Measurements from ENCODE around the gene HK1.

Gene HK1

DNA sequence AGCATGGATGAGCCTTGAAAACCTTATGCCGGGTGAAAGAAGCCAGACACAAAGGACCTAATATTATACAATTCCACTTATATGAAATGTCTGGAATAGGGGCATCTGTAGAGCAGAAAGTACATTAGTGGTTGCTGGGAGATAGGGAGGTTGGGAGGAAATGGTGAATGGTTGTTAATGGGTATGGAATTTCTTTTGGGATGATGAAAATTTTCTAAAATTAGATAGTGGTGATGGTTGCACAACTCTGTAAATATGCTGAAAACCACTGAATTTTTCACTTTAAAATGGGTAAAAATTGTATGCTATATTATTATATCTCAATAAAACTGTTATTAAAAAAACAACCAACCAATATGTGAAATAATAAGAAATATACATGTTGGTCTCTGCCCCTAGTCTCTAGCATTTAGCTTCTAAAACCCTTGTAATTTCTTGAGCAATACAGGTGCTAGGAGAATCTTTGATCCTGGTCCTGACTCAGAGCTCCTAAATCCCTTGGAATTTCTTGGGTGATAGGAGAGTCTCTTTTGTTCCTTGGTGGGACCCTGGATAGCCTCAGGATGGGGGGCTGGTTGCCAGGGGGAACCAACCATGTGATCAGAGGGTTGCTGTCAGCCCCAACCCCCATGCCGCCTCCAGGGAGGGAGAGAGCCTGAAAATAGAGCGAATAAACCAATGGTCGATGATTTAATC lies 74.4 kb downstream of the HK1 start:
- H2BK120ac ChIP-seq (ENCODE audit: low read depth, low read length), result no peak overlapping the region
- no peak overlapping the region for H3K9ac ChIP-seq (ENCODE audit: low read length)
- peaks cover 60% of the 10 kb centered on the region for H3K79me2 ChIP-seq (ENCODE audit: control insufficient read depth, insufficient read depth, low read length)
- no peak overlapping the region for H2AK5ac ChIP-seq (ENCODE audit: low read length)
- peak; percentile 47 for DNase-seq
- H3K27me3 ChIP-seq (ENCODE audit: insufficient read depth, low read length, poor library complexity), result no peaks in the 10 kb centered on the region
- WGBS (ENCODE audit: extremely low coverage, insufficient coverage, low lambda C conversion rate), result no CpG with 5 or more reads among the region's 4 CpGs
- H3K36me3 ChIP-seq (ENCODE audit: control insufficient read depth, insufficient read depth, low read length), result no peaks in the 10 kb centered on the region
- H4K8ac ChIP-seq (ENCODE audit: low read depth, low read length), result no peak overlapping the region
- H3K27ac ChIP-seq (ENCODE audit: low read depth, low read length), result no peak overlapping the region
- H3K4me2 ChIP-seq (ENCODE audit: low read length), result no peak overlapping the region
- peaks cover 21% of the 10 kb centered on the region for H3K79me1 ChIP-seq (ENCODE audit: low read length)
- no peak overlapping the region for H2BK15ac ChIP-seq (replicated peaks; ENCODE audit: low read depth)
- no peak overlapping the region for H3K4me3 ChIP-seq (ENCODE audit: low read length)
- H4K5ac ChIP-seq (ENCODE audit: low read length), result no peak overlapping the region
- H3K4ac ChIP-seq (ENCODE audit: low read depth, low read length), result no peak overlapping the region
- H3K4me1 ChIP-seq (ENCODE audit: control insufficient read depth, low read depth, low read length), result no peaks in the 10 kb centered on the region
- H3K56ac ChIP-seq (ENCODE audit: low read length), result no peak overlapping the region
- no peak overlapping the region for H2BK5ac ChIP-seq (ENCODE audit: low read length)
- H3K23ac ChIP-seq (ENCODE audit: low read length), result no peak overlapping the region
- no peak overlapping the region for H3K18ac ChIP-seq (ENCODE audit: low read length)

DNA sequence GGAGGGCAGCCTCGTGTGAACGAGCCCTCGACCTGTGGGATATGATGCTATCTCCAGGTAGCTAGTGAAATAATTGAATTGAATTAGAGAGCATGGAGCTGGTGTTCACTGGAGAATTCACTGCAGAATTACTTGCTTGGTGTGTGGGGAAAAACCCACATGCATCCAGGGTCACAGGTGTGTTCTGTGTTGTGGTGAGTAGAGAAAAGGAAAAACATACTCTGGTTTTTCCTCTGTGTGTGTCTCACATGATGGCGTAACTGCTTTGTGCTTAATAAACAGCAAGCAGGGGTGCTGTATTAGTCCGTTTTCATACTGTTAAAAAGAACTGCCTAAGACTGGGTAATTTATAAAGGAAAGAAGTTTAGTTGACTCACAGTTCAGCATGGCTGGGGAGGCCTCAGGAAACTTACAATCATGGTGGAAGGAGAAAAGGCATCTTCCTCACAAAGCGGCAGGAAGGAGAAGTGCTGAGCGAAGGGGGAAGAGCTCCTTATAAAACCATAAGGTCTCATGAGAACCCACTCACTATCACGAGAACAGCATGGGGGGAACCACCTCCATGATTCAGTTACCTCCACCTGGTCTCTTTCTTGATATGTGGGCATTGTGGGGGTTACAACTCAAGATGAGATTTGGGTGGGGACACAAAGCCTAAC lies 75.8 kb downstream of the HK1 start:
- H3K4me1 ChIP-seq (ENCODE audit: control insufficient read depth, low read depth, low read length), result no peaks in the 10 kb centered on the region
- H3K4ac ChIP-seq (ENCODE audit: low read depth, low read length), result no peak overlapping the region
- no peak overlapping the region for H3K56ac ChIP-seq (ENCODE audit: low read length)

DNA sequence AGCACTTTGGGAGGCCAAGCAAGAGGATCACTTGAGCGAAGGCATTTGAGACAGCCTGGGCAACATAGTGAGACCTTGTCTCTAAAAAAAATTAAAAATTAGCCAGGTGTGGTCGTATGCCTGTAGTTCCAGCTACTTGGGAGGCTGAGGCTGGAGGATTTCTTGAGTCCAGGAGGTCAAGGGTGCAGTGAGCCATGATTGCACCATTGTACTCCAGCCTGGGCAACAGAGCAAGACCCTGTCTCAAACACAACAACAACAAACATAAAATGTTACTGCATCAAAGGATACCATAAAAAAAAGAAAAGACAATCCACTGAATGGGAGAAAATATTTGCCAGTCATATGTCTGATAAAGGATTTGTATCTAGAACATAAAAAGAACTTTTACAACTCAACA lies 77.9 kb downstream of the HK1 start:
- no CpG with 5 or more reads among the region's 2 CpGs for WGBS (ENCODE audit: extremely low coverage, insufficient coverage, low lambda C conversion rate)
- no peak overlapping the region for H3K4ac ChIP-seq (ENCODE audit: low read depth, low read length)
- no peak overlapping the region for H4K5ac ChIP-seq (ENCODE audit: low read length)
- peaks cover 32% of the 10 kb centered on the region for H3K79me1 ChIP-seq (ENCODE audit: low read length)
- no peak overlapping the region for H3K9ac ChIP-seq (ENCODE audit: low read length)
- no peak overlapping the region for H3K23ac ChIP-seq (ENCODE audit: low read length)
- H2BK5ac ChIP-seq (ENCODE audit: low read length), result no peak overlapping the region
- H2BK120ac ChIP-seq (ENCODE audit: low read depth, low read length), result no peak overlapping the region
- H3K79me2 ChIP-seq (ENCODE audit: control insufficient read depth, insufficient read depth, low read length), result peaks cover 64% of the 10 kb centered on the region
- H2BK15ac ChIP-seq (replicated peaks; ENCODE audit: low read depth), result no peak overlapping the region
- no peak overlapping the region for H3K27ac ChIP-seq (ENCODE audit: low read depth, low read length)
- no peak overlapping the region for H3K18ac ChIP-seq (ENCODE audit: low read length)
- H3K56ac ChIP-seq (ENCODE audit: low read length), result no peak overlapping the region
- no peak for DNase-seq
- no peaks in the 10 kb centered on the region for H3K4me1 ChIP-seq (ENCODE audit: control insufficient read depth, low read depth, low read length)
- no peak overlapping the region for H4K8ac ChIP-seq (ENCODE audit: low read depth, low read length)
- no peak overlapping the region for H2AK5ac ChIP-seq (ENCODE audit: low read length)
- no peaks in the 10 kb centered on the region for H3K27me3 ChIP-seq (ENCODE audit: insufficient read depth, low read length, poor library complexity)
- no peak overlapping the region for H3K4me2 ChIP-seq (ENCODE audit: low read length)
- peaks cover 2% of the 10 kb centered on the region for H3K36me3 ChIP-seq (ENCODE audit: control insufficient read depth, insufficient read depth, low read length)
- H3K4me3 ChIP-seq (ENCODE audit: low read length), result no peak overlapping the region

More for the DNA sequence above, 75.8 kb downstream of the HK1 start:
- H3K27ac ChIP-seq (ENCODE audit: low read depth, low read length), result no peak overlapping the region
- no peak overlapping the region for H4K8ac ChIP-seq (ENCODE audit: low read depth, low read length)
- H3K79me2 ChIP-seq (ENCODE audit: control insufficient read depth, insufficient read depth, low read length), result peaks cover 56% of the 10 kb centered on the region
- no peaks in the 10 kb centered on the region for H3K27me3 ChIP-seq (ENCODE audit: insufficient read depth, low read length, poor library complexity)
- H3K18ac ChIP-seq (ENCODE audit: low read length), result no peak overlapping the region
- DNase-seq, result no peak
- no CpG with 5 or more reads among the region's 8 CpGs for WGBS (ENCODE audit: extremely low coverage, insufficient coverage, low lambda C conversion rate)
- no peak overlapping the region for H4K5ac ChIP-seq (ENCODE audit: low read length)
- H3K36me3 ChIP-seq (ENCODE audit: control insufficient read depth, insufficient read depth, low read length), result no peaks in the 10 kb centered on the region
- H2BK15ac ChIP-seq (replicated peaks; ENCODE audit: low read depth), result no peak overlapping the region
- no peak overlapping the region for H2BK5ac ChIP-seq (ENCODE audit: low read length)
- no peak overlapping the region for H2AK5ac ChIP-seq (ENCODE audit: low read length)
- H3K23ac ChIP-seq (ENCODE audit: low read length), result no peak overlapping the region
- H3K4me2 ChIP-seq (ENCODE audit: low read length), result no peak overlapping the region
- H3K4me3 ChIP-seq (ENCODE audit: low read length), result no peak overlapping the region
- H3K79me1 ChIP-seq (ENCODE audit: low read length), result peaks cover 22% of the 10 kb centered on the region
- no peak overlapping the region for H2BK120ac ChIP-seq (ENCODE audit: low read depth, low read length)
- H3K9ac ChIP-seq (ENCODE audit: low read length), result no peak overlapping the region

DNA sequence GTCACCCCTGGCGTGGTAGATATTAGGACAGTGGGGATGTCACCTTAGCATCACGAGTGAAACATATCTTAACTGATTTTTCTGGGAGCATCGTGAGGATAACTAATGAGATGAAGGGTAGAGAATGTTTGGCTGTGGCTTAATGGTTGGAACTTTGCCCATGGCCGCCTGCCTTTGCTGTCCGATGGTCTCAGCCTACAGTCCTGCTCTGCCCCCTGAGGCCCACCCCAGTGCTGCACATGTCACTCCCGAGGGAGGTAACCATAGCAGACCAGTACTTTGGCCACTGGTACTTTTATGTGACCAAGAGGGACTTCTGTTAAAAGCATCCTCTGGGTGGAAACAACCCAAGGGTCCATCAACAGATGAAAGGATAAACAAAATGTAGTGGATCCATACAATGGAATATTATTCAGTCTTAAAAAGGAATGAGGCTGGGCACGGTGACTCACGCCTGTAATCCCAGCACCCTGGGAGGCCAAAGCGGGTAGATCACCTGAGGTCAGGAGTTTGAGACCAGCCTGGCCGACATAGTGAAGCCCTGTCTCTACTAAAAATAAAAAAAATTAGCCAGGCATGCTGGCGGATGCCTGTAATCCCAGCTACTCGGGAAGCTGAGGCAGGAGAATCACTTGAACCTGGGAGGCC lies 80.0 kb downstream of the HK1 start:
- H3K79me2 ChIP-seq (ENCODE audit: control insufficient read depth, insufficient read depth, low read length), result peaks cover 60% of the 10 kb centered on the region
- no CpG with 5 or more reads among the region's 12 CpGs for WGBS (ENCODE audit: extremely low coverage, insufficient coverage, low lambda C conversion rate)
- peaks cover 3% of the 10 kb centered on the region for H3K36me3 ChIP-seq (ENCODE audit: control insufficient read depth, insufficient read depth, low read length)

DNA sequence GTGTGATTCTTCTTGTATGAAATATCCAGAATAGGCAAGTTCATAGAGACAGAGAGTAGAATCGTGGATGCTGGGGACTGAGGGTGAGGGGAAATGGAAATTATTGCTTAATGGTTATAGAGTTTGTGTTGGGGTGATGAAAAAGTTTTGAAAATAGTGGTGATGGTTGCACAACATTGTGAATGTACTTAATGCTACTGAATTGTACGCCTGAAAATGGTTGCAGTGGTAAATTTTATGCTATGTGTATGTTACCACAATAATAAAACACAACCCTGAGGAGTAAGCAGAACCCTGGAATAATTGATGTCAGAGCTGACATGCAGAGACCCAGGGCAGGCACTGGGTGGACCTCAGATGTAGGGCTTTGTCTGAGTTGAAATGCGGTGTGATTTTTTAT lies 80.9 kb downstream of the HK1 start:
- Histone ChIP-seq H2BK120ac (ENCODE audit: low read depth, low read length) (no peak overlapping the region), H3K79me2 (ENCODE audit: control insufficient read depth, insufficient read depth, low read length) (peaks cover 58% of the 10 kb centered on the region), H3K56ac (ENCODE audit: low read length) (peak overlapping the region; percentile 17), H3K4me2 (ENCODE audit: low read length) (no peak overlapping the region), H3K4me3 (ENCODE audit: low read length) (no peak overlapping the region), H3K4ac (ENCODE audit: low read depth, low read length) (no peak overlapping the region), H3K79me1 (ENCODE audit: low read length) (peaks cover 31% of the 10 kb centered on the region), H3K27ac (ENCODE audit: low read depth, low read length) (no peak overlapping the region), H3K9ac (ENCODE audit: low read length) (no peak overlapping the region), H3K18ac (ENCODE audit: low read length) (no peak overlapping the region), H4K5ac (ENCODE audit: low read length) (no peak overlapping the region), H3K23ac (ENCODE audit: low read length) (no peak overlapping the region), H4K8ac (ENCODE audit: low read depth, low read length) (no peak overlapping the region), H2BK15ac (replicated peaks; ENCODE audit: low read depth) (no peak overlapping the region), H3K4me1 (ENCODE audit: control insufficient read depth, low read depth, low read length) (no peaks in the 10 kb centered on the region), H2AK5ac (ENCODE audit: low read length) (no peak overlapping the region), H3K27me3 (ENCODE audit: insufficient read depth, low read length, poor library complexity) (no peaks in the 10 kb centered on the region), H2BK5ac (ENCODE audit: low read length) (no peak overlapping the region), H3K36me3 (ENCODE audit: control insufficient read depth, insufficient read depth, low read length) (peaks cover 8% of the 10 kb centered on the region)
- WGBS (ENCODE audit: extremely low coverage, insufficient coverage, low lambda C conversion rate), result no CpG with 5 or more reads among the region's 3 CpGs
- no peak for DNase-seq

More for the DNA sequence above, 80.0 kb downstream of the HK1 start:
- no peak overlapping the region for H3K4ac ChIP-seq (ENCODE audit: low read depth, low read length)
- no peaks in the 10 kb centered on the region for H3K4me1 ChIP-seq (ENCODE audit: control insufficient read depth, low read depth, low read length)
- no peak overlapping the region for H2BK5ac ChIP-seq (ENCODE audit: low read length)
- no peak overlapping the region for H2BK120ac ChIP-seq (ENCODE audit: low read depth, low read length)
- no peaks in the 10 kb centered on the region for H3K27me3 ChIP-seq (ENCODE audit: insufficient read depth, low read length, poor library complexity)
- H3K79me1 ChIP-seq (ENCODE audit: low read length), result peaks cover 33% of the 10 kb centered on the region
- DNase-seq, result no peak
- H3K9ac ChIP-seq (ENCODE audit: low read length), result no peak overlapping the region
- H4K8ac ChIP-seq (ENCODE audit: low read depth, low read length), result no peak overlapping the region
- no peak overlapping the region for H3K4me3 ChIP-seq (ENCODE audit: low read length)
- no peak overlapping the region for H2AK5ac ChIP-seq (ENCODE audit: low read length)
- peak overlapping the region; percentile 97 for H3K23ac ChIP-seq (ENCODE audit: low read length)
- no peak overlapping the region for H3K56ac ChIP-seq (ENCODE audit: low read length)
- no peak overlapping the region for H2BK15ac ChIP-seq (replicated peaks; ENCODE audit: low read depth)
- no peak overlapping the region for H3K27ac ChIP-seq (ENCODE audit: low read depth, low read length)
- no peak overlapping the region for H3K4me2 ChIP-seq (ENCODE audit: low read length)
- H4K5ac ChIP-seq (ENCODE audit: low read length), result no peak overlapping the region
- H3K18ac ChIP-seq (ENCODE audit: low read length), result no peak overlapping the region

All from mesendoderm (in vitro differentiated cells).